Stomach (tissue), 9 donors: Measurements from ENCODE around the gene RNASE4. TPM values are rescaled to one million over a fixed set of nuclear protein-coding genes. Genes with fewer than 3 reads are reported as not detected.
"Not testable (repeated sequence)": the region's sequence is repeated elsewhere in the genome, so short reads cannot be mapped to it uniquely, and the experiment has no call there.

Experiments used
- DNase-seq, 2 donors: peaks; one replicate each; pipeline versions ENCODE4 v3.0.0 to v3.0.0-alpha.2; 2013 to 2019
- H3K27ac ChIP-seq, 5 donors: fragments of 200-600 bp in 4 of 5; sonication (generic) in 4 of 5; one replicate each; pipeline ENCODE4 v1.5.1; 2013 to 2019; ENCODE audit warnings: mild to moderate bottlenecking in 1 of 5, moderate library complexity in 1 of 5
- H3K27me3 ChIP-seq, 3 donors: fragments of 200-600 bp; sonication (generic); one replicate each; pipeline ENCODE4 v1.5.1; 2017 to 2019; ENCODE audit warnings: mixed run types in 1 of 3
- H3K36me3 ChIP-seq, 4 donors: fragments of 200-600 bp; sonication (generic); 1 replicate in 3 of 4; 2 replicates in 1 of 4; pipeline ENCODE4 v1.5.1; 2016 to 2019
- H3K4me1 ChIP-seq, 4 donors: fragments of 200-600 bp; sonication (generic); one replicate each; pipeline ENCODE4 v1.5.1; 2016 to 2019
- H3K4me3 ChIP-seq, 4 donors: fragments of 200-600 bp; sonication (generic) in 3 of 4; one replicate each; pipeline ENCODE4 v1.5.1; 2016 to 2019; ENCODE audit warnings: mild to moderate bottlenecking in 1 of 4
- H3K9me3 ChIP-seq, 4 donors: fragments of 200-600 bp; sonication (generic); one replicate each; pipeline ENCODE4 v1.5.1; 2016 to 2019
- EP300 ChIP-seq: sonication (generic); formaldehyde crosslinking; IDR thresholded peaks from one replicate; pipeline ENCODE4 v1.6.1; 2017; ENCODE audit warnings: antibody characterized with exemption
- POLR2A ChIP-seq, 4 donors: fragments of 450-650 bp; IDR thresholded peaks; one replicate each; pipeline ENCODE4 v1.6.1; 2016; ENCODE audit warnings: antibody characterized with exemption in 4 of 4, control low read depth in 2 of 4, mild to moderate bottlenecking in 1 of 4, moderate library complexity in 1 of 4
- POLR2AphosphoS5 ChIP-seq, 3 donors: sonication (generic); formaldehyde crosslinking; IDR thresholded peaks; one replicate each; pipeline ENCODE4 v1.6.1; 2016; ENCODE audit warnings: antibody characterized with exemption in 3 of 3
- WGBS, 5 donors: extraction: QIAGEN DNeasy Blood & Tissue Kit in 3 of 5; methylation state at CpG; one replicate each; pipeline versions ENCODE4 v1.1.5 to v1.1.7; 2013 to 2018; 5-methylcytosine and 5-hydroxymethylcytosine counted together
- intact Hi-C: fragments of 100-400 bp; cut with DNase I; formaldehyde crosslinking; loops from one replicate; pipeline ENCODE4 v1.15.1; 2023; ENCODE audit warnings: low total_unique reads
- polyA plus RNA-seq, 3 donors: library from polyadenylated mRNA; stranded (reverse); fragments of 200-250 nt; gene quantifications; one replicate each; pipeline ENCODE4 v1.2.3, GENCODE V29; 2013
- total RNA-seq, 5 donors: library from RNA; depleted of rRNA; stranded (reverse); fragments of >200 nt; gene quantifications; one replicate each; pipeline versions ENCODE4 v1.1.0 to v1.2.3, GENCODE V29; 2014 to 2016
- TF ChIP-seq, protein P1 (sequence below), 7 experiments: fragments of 450-650 bp in 4 of 7; fragments of 200-600 bp in 3 of 7; sonication (generic) in 3 of 7; IDR thresholded peaks; one replicate each; pipeline ENCODE4 v1.5.1; 2016 to 2019; ENCODE audit warnings: antibody characterized with exemption in 7 of 7, control low read depth in 2 of 7, mild to moderate bottlenecking in 1 of 7
- donor health status: healthy with polysubstance abuse.
- donor health status: Bipolar disorder and iron deficiency.
- donor health status: healthy.

The RNASE4 gene
- total and polyA plus RNA-seq, 8 donors: 13.4 to 158 (median 58.0) TPM; not detected in 1

- Histone ChIP-seq H3K27me3 (peaks cover 5 to 97% (median 28%) of the 10 kb centered on the region in 3 donors), H3K27ac (no peak overlapping the region), H3K4me1 (peaks cover 0 to 20% (median 16%) of the 10 kb centered on the region in 4 donors), H3K9me3 (no peaks in the 10 kb centered on the region), H3K4me3 (no peak overlapping the region), H3K36me3 (no peaks in the 10 kb centered on the region)
- TF ChIP-seq, protein P1, sequence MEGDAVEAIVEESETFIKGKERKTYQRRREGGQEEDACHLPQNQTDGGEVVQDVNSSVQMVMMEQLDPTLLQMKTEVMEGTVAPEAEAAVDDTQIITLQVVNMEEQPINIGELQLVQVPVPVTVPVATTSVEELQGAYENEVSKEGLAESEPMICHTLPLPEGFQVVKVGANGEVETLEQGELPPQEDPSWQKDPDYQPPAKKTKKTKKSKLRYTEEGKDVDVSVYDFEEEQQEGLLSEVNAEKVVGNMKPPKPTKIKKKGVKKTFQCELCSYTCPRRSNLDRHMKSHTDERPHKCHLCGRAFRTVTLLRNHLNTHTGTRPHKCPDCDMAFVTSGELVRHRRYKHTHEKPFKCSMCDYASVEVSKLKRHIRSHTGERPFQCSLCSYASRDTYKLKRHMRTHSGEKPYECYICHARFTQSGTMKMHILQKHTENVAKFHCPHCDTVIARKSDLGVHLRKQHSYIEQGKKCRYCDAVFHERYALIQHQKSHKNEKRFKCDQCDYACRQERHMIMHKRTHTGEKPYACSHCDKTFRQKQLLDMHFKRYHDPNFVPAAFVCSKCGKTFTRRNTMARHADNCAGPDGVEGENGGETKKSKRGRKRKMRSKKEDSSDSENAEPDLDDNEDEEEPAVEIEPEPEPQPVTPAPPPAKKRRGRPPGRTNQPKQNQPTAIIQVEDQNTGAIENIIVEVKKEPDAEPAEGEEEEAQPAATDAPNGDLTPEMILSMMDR (IDR thresholded peaks at IDR 0.05): no peak
- TF ChIP-seq POLR2A (IDR thresholded peaks at IDR 0.05): no peak
- no peak for TF ChIP-seq POLR2AphosphoS5 (IDR thresholded peaks at IDR 0.05)
- TF ChIP-seq EP300: no peak
- 62 to 70% (median 64%) methylated on average over 26 of the region's 26 CpGs for WGBS, 5 donors
- intact Hi-C loops: no loop called here
- no peak for DNase-seq
These were observed 24.5 kb upstream of the RNASE4 start for GRCh38 chr14:20659813-20660395.

DNA sequence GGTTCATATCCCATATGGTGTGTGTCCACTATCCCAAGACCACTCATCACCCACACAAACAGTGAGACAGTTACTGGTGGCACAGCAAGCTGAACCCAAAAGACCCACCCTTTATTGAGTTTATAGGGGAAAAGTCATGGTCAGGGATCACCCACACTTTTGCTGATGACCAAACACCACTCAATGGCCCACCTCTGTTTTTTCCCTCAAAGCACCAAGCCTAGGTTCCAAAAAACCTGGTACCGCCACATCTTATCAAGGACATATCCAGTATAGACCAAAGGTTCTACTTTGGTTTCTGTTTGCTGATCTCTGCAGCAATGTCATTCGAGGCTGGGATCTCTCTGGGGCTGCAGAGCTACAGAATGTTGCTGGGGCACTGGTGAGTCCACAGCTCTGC, 23.2 kb upstream of the RNASE4 start:
- Histone ChIP-seq H3K4me1 (peaks cover 0 to 20% (median 16%) of the 10 kb centered on the region in 4 donors), H3K27ac (no peak overlapping the region), H3K36me3 (no peaks in the 10 kb centered on the region), H3K9me3 (no peaks in the 10 kb centered on the region), H3K27me3 (peaks cover 5 to 91% (median 17%) of the 10 kb centered on the region in 3 donors), H3K4me3 (no peak overlapping the region)
- intact Hi-C loops: no loop called here
- TF ChIP-seq EP300: no peak
- no peak for DNase-seq
- 59 to 69% (median 66%) methylated on average over 2 of the region's 2 CpGs for WGBS, 5 donors

- TF ChIP-seq EP300 (no peak), POLR2AphosphoS5 (IDR thresholded peaks at IDR 0.05) (peak in 1 of 3 donors; percentile 47)
- TF ChIP-seq, protein P1 (IDR thresholded peaks at IDR 0.05): peak in 5 of 7 experiments; percentile 51 to 88 (median 65)
- no peak overlapping the region for H3K27ac ChIP-seq
- no peaks in the 10 kb centered on the region for H3K9me3 ChIP-seq
- peak; percentile 79 to 90 for DNase-seq
- 4 to 11% (median 6%) methylated on average over 26 to 31 of the region's 31 CpGs for WGBS, 5 donors
- intact Hi-C loops: no loop called here
- no peaks in the 10 kb centered on the region for H3K36me3 ChIP-seq
- peaks cover 0 to 20% (median 16%) of the 10 kb centered on the region in 4 donors for H3K4me1 ChIP-seq
- H3K27me3 ChIP-seq: peaks cover 0 to 75% (median 5%) of the 10 kb centered on the region in 3 donors
- peak overlapping the region; percentile 24 to 37 (median 34) for H3K4me3 ChIP-seq
These were observed 21.2 kb upstream of the RNASE4 start for GRCh38 chr14:20662968-20663732.

- 73 to 83% (median 82%) methylated on average over 7 of the region's 7 CpGs for WGBS, 5 donors
- H3K4me3 ChIP-seq, H3K27ac ChIP-seq, DNase-seq, H3K9me3 ChIP-seq, H3K36me3 ChIP-seq, intact Hi-C loops: not testable (repeated sequence)
- peaks cover 0 to 20% (median 16%) of the 10 kb centered on the region in 4 donors for H3K4me1 ChIP-seq
- H3K27me3 ChIP-seq: peaks cover 0 to 42% (median 0%) of the 10 kb centered on the region in 3 donors
These were observed 17.9 kb upstream of the RNASE4 start for GRCh38 chr14:20666400-20666961.

DNA sequence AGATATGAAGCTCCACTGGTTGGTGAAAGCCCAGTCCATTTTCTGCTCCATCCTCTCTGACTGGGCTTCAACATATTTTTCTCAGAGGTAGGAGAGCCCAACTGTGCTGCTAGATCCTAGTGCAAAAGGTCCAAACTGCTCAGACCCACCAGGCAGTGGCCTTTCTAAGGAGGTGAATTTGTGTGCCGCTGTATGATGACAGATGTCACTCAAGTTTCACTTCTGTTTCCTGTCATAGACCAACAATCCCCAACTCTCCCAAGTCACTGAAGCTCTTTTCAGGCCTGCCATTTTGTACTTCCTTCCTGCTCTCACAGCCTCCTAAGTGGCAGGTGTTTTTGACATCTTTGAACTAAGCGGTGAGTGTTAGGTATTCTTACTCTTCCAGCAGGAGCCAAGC, 16.4 kb upstream of the RNASE4 start:
- intact Hi-C loops: no loop called here
- peak in 1 of 2 donors; percentile 26 for DNase-seq
- no peak overlapping the region for H3K27ac ChIP-seq
- TF ChIP-seq POLR2AphosphoS5 (IDR thresholded peaks at IDR 0.05) (no peak), POLR2A (IDR thresholded peaks at IDR 0.05) (no peak), EP300 (no peak)
- TF ChIP-seq, protein P1 (IDR thresholded peaks at IDR 0.05): no peak
- H3K4me3 ChIP-seq: no peak overlapping the region
- H3K4me1 ChIP-seq: peaks cover 0 to 20% (median 11%) of the 10 kb centered on the region in 4 donors
- peaks cover 0 to 27% (median 0%) of the 10 kb centered on the region in 3 donors for H3K27me3 ChIP-seq
- no peaks in the 10 kb centered on the region for H3K9me3 ChIP-seq
- H3K36me3 ChIP-seq: no peaks in the 10 kb centered on the region
- WGBS, 5 donors: 66 to 94% (median 81%) methylated on average over 2 of the region's 2 CpGs
